OCI-LY3 (cell line): ENCODE data around the gene TNRC18.

ENCODE experiments used
- H2AFZ ChIP-seq: fragments of 200-600, 300-600 bp; shearing (Covaris generic); 2 replicates; pipeline ENCODE4 v1.6.0; 2014; ENCODE audit warnings: antibody characterized with exemption, low read depth, low read length
- H3K27ac ChIP-seq: fragments of 200-600, 300-600 bp; sonication (generic); 2 replicates; pipeline ENCODE4 v1.5.1; 2014; ENCODE audit warnings: mild to moderate bottlenecking, low read length, moderate library complexity, mixed read lengths
- H3K27me3 ChIP-seq: fragments of 200-600, 300-600 bp; sonication (generic); 2 replicates; pipeline ENCODE4 v1.6.1; 2014; ENCODE audit warnings: low read depth, low read length, mixed read lengths
- H3K36me3 ChIP-seq: fragments of 200-600, 300-600 bp; sonication (generic); replicated peaks from 2 replicates; pipeline ENCODE3; 2014; ENCODE audit warnings: low read depth, low read length, mixed read lengths
- H3K4me1 ChIP-seq: fragments of 300-600, 200-600 bp; sonication (generic); 2 replicates; pipeline ENCODE4 v1.6.1; 2014; ENCODE audit warnings: low read length, mixed read lengths
- H3K4me2 ChIP-seq: fragments of 200-600, 300-600 bp; sonication (generic); 2 replicates; pipeline ENCODE4 v1.6.1; 2014; ENCODE audit warnings: low read length, mixed read lengths
- H3K4me3 ChIP-seq: fragments of 300-600, 200-600 bp; sonication (generic); 2 replicates; pipeline ENCODE4 v1.5.1; 2014; ENCODE audit warnings: antibody characterized with exemption, mild to moderate bottlenecking, low read length, moderate library complexity
- H3K79me2 ChIP-seq: fragments of 300-600, 200-600 bp; shearing (Covaris generic); 2 replicates; pipeline ENCODE4 v1.6.1; 2014; ENCODE audit warnings: mild to moderate bottlenecking, low read length, mixed read lengths
- H3K9ac ChIP-seq: fragments of 300-600, 200-600 bp; shearing (Covaris generic); 2 replicates; pipeline ENCODE4 v1.6.0; 2014; ENCODE audit warnings: mild to moderate bottlenecking, low read length, moderate library complexity
- H3K9me3 ChIP-seq: fragments of 200-600, 300-600 bp; shearing (Covaris generic); 2 replicates; pipeline ENCODE4 v1.6.1; 2014; ENCODE audit warnings: low read length, mixed read lengths; ENCODE audit not compliant: insufficient read depth
- H4K20me1 ChIP-seq: fragments of 200-600, 300-600 bp; sonication (generic); 2 replicates; pipeline ENCODE4 v1.6.1; 2016; ENCODE audit warnings: low read length, mixed read lengths; ENCODE audit not compliant: insufficient read depth
- EZH2phosphoT487 ChIP-seq: fragments of 200-600 bp; shearing (Covaris generic); IDR thresholded peaks from 2 replicates; pipeline ENCODE4 v1.6.1; 2018; ENCODE audit warnings: antibody characterized with exemption, mixed run types, low read depth
- TF ChIP-seq, protein P1 (sequence below): fragments of 200-600, 300-600 bp; sonication (generic); IDR thresholded peaks from 2 replicates; pipeline ENCODE4 v1.5.1; 2014; ENCODE audit warnings: antibody characterized with exemption, low read length, low read depth

Gene TNRC18

DNA sequence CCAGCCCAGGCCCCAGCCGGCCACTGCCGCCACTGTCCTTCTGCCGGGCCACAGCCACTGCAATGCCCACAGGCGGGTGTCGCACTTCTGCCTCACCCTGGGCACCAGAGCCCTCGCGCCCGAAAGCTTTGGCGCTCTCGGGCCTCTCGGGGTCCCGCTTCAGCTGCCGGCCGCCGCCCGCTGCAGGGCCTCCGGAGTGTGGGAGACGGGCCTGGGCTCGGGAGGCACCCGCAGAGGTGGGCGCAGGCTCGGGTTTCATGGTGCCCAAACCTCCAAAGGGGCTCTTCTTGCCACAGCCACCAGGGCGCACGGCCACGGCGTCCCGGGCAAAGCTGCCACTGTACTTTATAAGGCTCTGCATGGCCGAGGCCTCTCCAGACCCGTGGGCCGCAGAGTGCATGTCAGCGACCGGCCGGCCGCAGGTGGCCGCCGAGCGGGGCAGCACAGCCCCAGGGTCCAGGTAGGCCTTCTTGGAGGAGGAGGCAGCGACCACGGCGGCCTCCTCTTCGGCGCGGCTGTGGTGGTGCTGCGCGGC lies 35.9 kb downstream of the TNRC18 start:
- no peak for TF ChIP-seq EZH2phosphoT487
- TF ChIP-seq, protein P1, sequence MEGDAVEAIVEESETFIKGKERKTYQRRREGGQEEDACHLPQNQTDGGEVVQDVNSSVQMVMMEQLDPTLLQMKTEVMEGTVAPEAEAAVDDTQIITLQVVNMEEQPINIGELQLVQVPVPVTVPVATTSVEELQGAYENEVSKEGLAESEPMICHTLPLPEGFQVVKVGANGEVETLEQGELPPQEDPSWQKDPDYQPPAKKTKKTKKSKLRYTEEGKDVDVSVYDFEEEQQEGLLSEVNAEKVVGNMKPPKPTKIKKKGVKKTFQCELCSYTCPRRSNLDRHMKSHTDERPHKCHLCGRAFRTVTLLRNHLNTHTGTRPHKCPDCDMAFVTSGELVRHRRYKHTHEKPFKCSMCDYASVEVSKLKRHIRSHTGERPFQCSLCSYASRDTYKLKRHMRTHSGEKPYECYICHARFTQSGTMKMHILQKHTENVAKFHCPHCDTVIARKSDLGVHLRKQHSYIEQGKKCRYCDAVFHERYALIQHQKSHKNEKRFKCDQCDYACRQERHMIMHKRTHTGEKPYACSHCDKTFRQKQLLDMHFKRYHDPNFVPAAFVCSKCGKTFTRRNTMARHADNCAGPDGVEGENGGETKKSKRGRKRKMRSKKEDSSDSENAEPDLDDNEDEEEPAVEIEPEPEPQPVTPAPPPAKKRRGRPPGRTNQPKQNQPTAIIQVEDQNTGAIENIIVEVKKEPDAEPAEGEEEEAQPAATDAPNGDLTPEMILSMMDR, result no peak
- Histone ChIP-seq H3K4me2 (no peak overlapping the region), H3K4me3 (no peak overlapping the region), H3K9ac (no peak overlapping the region), H4K20me1 (peaks cover 10% of the 10 kb centered on the region; the same call in 1 of the 2 replicates), H2AFZ (no peak overlapping the region), H3K27ac (no peak overlapping the region), H3K4me1 (no peaks in the 10 kb centered on the region), H3K27me3 (no peaks in the 10 kb centered on the region), H3K36me3 (peaks cover 10% of the 10 kb centered on the region), H3K79me2 (peaks cover 9% of the 10 kb centered on the region), H3K9me3 (no peaks in the 10 kb centered on the region)

DNA sequence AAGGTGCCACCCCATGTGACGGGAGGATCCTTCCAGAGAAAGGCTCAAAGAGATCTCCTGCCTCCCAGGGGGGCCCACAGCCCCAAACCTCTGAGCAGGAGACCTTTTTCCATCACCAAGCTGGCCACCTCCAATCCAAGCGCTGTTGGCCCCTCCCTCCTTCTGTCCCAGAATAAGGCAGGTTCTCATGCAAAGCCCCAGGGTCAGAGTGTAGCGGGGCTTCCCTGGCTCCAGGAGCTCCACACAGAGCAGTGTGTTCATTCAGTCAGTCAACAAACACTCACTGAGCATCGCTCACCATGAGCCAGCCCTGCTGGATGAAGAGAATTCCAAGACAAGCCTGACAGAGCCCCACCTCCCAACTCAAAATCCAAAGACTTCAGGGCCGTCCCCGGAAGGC lies 39.0 kb downstream of the TNRC18 start:
- no peaks in the 10 kb centered on the region for H3K4me1 ChIP-seq
- H3K4me2 ChIP-seq, result no peak overlapping the region
- no peak overlapping the region for H2AFZ ChIP-seq
- no peak overlapping the region for H3K9ac ChIP-seq
- H3K27ac ChIP-seq, result no peak overlapping the region
- no peaks in the 10 kb centered on the region for H3K9me3 ChIP-seq
- no peak overlapping the region for H3K4me3 ChIP-seq
- no peaks in the 10 kb centered on the region for H3K27me3 ChIP-seq
- peaks cover 10% of the 10 kb centered on the region for H3K36me3 ChIP-seq
- H4K20me1 ChIP-seq, result peaks cover 34% of the 10 kb centered on the region
- peaks cover 36% of the 10 kb centered on the region for H3K79me2 ChIP-seq
- TF ChIP-seq EZH2phosphoT487, result no peak
- TF ChIP-seq, protein P1, result no peak

- H3K4me1 ChIP-seq, result no peaks in the 10 kb centered on the region
- H3K9me3 ChIP-seq, result no peaks in the 10 kb centered on the region
- H3K4me2 ChIP-seq, result no peak overlapping the region
- H3K27me3 ChIP-seq, result no peaks in the 10 kb centered on the region
- no peak overlapping the region for H2AFZ ChIP-seq
- no peak overlapping the region for H3K27ac ChIP-seq
- H3K4me3 ChIP-seq, result no peak overlapping the region
- TF ChIP-seq, protein P1, result no peak
- no peak for TF ChIP-seq EZH2phosphoT487
- peaks cover 36% of the 10 kb centered on the region for H3K79me2 ChIP-seq
- peaks cover 34% of the 10 kb centered on the region for H4K20me1 ChIP-seq
- peaks cover 10% of the 10 kb centered on the region for H3K36me3 ChIP-seq
- H3K9ac ChIP-seq, result no peak overlapping the region
Measured at GRCh38 chr7:5383314-5384098, 40.1 kb downstream of the TNRC18 start.

GRCh38 chr7:5382281-5382892 lies 41.2 kb downstream of the TNRC18 start:
- Histone ChIP-seq H3K9me3 (no peaks in the 10 kb centered on the region), H3K36me3 (peaks cover 4% of the 10 kb centered on the region), H3K4me3 (no peak overlapping the region), H3K79me2 (peaks cover 36% of the 10 kb centered on the region), H3K4me2 (no peak overlapping the region), H3K27ac (no peak overlapping the region), H2AFZ (no peak overlapping the region), H4K20me1 (peaks cover 34% of the 10 kb centered on the region), H3K27me3 (no peaks in the 10 kb centered on the region), H3K9ac (no peak overlapping the region), H3K4me1 (no peaks in the 10 kb centered on the region)
- no peak for TF ChIP-seq EZH2phosphoT487
- TF ChIP-seq, protein P1, result no peak
